ENCODE measurements around the gene IKZF3.
A peak's percentile ranks its signal among the peaks of the same experiment; 100 is the strongest.
"Not testable (repeated sequence)": the region's sequence is repeated elsewhere in the genome, so short reads cannot be mapped to it uniquely, and the experiment has no call there.

IKZF3 gene

DNA sequence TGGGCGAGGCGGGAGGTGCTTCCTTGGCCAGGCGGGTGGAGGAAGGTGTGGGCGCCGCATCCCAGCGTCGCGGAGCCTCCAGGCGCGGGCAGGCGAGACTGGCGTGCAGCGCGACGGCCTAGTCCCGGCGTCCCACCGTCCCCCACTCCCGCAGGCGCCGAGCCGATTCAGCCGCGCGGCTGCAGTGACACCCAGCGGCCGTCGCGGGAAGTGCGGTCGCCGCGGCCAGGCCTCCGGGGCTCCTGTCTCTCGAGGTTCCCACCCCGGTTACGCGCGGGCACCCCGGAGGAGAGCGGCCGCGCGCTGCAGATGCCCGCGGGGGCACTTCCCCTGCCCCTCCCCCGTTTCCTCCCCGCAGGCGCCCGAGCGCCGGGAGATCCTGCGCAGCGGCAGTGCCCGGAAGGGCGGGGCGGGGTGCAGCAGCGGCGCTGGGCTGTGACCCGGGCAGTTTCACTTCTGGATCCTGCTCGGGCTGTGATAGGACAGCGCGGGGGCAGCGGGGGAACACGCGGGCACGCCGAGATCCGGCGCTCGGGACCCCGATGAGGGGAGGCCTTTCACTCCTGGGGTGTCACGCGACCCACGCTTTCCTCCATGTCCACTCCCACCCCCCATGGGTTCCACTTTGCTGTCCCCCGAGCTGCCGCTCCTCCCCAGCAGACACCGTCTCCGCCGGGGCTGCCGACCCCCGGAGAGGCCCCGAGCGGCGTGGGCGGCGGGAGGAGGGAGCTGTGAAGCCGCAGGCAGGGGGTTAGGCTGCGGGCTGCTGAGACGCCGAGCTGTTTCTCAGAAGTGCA lies 109.8 kb downstream of the IKZF3 start:
- peak; percentile 51 to 78 for DNase-seq

DNA sequence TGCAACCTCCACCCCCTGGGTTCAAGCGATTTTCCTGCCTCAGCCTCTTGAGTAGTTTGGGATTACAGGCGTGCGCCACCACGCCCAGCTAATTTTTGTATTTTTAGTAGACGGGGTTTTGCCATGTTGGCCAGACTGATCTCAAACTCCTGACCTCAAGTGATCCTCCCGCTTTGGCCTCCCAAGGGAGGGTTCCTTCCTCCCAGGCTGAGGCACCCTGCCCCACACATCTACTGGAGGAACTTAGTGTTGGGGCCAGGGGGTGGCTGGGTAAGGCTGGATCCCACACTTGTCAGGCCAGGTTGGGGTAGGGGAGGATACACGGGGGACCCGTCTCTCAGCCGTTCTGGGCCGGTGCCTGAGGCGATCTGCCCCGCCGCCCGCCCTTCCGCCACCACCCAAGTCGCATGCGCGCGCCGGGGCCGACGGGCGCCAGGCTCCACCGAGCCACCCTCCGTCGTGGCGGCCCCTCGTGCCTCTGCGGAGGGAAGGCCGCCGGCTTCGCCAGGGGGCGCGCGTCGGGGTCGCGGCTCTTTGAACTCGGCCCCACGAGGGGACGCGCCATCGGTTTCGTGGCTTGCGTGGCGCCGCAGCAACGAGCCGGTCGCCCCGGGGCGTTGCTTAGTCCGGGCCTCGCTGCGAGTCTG lies 110.5 kb downstream of the IKZF3 start:
- DNase-seq: peak in 1 of 2 experiments; percentile 36

DNA sequence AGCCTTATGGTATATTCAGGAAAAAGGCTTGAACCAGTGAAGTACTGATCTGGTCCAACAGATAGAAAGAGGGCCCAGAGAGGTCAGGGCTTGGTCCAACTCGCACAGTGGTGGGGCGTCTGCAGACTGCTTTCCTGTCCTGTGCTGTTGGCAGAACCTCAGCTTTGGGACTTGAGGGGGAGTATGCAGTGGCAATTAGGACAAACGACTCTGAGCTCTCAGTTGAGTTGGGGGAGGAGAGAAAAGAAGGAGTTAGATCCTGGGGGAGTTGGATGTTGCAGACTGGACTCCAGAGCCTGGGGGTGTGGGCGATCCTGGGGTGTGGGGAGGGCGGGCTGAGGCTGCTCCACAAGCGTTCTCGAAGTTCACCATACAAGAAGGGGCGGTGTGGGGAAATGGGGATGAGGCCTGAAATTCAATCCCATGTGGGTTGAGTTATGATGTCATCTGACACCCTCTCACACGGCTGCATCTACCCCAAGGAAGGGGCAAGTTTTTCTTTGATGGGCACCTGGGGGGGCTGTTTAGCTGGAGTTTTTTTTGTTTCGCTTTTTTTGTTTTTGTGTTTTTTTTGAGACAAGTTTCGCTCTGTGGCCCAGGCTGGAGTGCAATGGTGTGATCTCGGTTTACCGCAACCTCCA lies 111.8 kb downstream of the IKZF3 start:
- no peak for DNase-seq

DNA sequence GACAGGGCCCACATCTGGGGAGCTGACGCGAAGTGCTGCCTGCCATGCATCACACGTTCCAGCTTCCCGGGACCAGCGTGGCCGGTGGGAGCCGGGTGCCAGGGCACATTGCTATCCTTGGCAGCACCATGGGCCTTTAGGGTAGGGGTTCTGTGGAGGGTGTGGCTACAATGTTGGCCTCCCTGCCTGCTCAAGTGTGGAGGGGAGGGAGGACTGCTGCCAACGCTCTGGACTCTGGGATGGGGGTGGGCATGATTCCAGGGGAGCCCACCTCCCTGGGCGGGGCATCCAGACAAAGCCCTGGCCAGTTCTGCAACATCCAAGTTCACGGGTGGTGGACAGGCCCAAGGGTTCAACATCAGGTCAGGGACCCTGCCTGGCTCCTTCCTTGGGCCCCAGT lies 112.5 kb downstream of the IKZF3 start:
- DNase-seq: no peak

DNA sequence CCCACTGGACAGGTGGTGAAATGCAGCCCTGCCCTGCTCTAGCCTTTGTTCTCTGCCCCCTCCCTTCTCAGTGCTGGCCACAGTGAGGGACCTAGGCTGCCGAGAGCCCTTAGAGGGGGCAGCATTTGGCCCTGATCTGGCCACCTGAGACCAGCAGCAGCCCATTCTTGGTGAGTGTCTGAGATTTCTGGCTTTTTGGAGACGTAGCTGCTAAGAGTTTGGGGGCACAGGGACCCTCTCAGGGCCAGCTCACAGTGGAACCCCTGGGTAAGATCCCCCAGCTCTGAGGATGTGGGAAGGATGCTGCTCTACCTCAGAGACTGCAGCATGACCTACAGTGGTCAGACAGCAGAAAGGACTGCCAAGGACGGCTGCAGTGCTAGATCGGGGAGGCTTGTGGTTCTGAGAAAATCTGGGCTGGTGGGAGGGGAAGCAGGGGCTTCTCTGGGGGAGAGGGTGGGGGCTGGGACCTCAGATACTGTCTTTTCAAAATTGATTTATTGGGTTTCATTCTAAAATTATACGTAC lies 113.0 kb downstream of the IKZF3 start:
- DNase-seq: no peak

DNA sequence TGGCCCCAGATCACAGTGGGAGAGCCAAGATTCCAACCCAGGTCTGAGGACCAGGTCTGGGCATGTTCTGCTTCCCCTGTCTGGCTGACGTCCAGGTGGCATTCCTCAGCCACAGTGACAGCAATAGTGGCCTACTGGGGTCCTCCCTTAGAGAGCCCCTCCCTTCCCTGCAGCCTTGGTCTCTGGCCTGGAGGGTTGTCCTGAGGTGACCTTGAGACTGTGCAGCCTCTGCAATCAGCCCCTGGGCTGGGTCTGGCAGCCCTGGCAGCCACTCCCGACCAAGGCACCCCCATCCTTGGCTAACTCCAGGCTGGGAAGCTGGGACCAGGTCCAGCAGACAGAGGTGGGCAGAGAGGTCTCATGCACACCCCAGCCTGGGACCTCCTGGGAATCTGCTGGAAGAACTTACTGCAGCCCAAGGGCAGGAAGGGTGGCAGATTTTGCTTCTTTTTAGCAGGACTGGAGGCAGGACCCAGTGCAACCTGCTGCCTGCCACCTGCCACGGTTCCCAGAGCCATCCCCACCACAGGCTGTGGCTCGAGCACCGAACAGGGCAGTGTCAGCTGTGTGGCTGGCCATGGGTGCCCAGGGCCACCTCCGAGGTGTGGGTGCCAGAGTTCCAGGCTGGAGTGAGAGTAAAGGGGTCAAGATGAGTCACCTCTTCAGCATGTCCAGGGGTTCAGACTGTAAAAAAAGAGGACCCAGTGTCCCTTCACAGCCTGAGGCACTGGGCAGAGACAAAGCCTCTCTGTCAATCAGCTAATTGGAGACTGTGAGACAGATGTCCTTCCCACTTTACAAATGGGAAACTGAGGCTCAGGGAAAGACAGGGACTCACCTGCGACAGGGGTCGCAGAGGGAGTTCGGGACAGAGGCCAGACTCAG lies 113.7 kb downstream of the IKZF3 start:
- no peak for DNase-seq

DNA sequence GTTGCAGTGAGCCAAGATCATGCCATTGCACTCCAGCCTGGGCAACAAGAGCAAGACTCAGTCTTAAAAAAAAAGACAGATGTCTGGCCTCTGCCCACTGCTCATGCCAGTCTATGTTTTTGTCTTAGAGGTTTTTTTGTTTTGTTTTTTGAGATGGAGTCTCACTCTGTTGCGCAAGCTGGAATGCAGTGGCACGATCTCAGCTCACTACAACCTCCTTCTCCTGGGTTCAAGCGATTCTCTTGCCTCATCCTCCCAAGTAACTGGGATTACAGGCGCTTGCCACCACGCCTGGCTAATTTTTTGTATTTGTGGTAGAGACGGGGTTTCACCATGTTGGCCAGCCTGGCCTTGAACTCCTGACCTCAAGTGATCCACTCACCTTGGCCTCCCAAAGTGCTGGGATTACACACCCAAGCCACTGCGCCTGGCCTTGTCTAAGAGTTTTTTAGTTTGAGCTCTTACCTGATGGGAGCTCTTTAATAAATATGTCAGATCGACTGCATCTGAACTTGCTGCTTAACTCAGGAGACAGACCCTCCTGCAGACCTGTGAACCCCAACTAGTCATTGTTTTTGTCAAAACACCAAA lies 115.6 kb downstream of the IKZF3 start:
- not testable (repeated sequence) for DNase-seq

DNA sequence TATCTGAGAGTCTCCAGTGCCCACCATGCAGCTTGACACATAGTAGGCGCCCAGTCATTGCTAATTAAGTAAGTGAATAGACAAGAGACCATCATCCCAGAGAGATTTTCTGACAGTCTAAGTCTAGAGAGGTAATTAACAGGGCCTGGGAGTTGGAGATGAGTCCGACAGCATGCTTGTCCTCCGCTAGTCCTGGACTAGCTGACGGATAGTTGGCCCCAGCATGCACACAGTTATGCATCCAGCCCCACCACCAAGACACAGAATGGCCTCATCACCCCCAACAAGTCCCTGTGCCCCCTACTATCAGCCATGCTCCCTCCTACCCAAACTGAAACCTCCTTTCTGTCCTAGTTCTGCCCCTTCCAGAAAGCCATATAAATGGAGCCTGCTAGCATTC lies 116.4 kb downstream of the IKZF3 start:
- DNase-seq: no peak

DNA sequence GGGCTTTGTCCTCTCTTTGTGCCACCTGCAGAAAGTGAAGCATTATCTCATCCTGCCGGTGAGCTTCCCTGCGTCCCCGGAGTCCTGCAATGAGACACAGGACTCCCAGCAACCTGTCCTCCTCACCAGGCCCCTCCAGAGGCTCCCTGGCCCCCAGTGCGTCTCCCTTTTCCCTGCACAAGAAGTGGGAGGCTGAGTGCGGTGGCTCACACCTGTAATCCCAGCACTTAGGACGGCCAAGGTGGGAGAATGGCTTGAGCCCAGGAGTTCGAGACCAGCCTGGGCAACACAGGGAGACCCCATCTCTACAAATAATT lies 118.0 kb downstream of the IKZF3 start:
- no peak for DNase-seq

DNA sequence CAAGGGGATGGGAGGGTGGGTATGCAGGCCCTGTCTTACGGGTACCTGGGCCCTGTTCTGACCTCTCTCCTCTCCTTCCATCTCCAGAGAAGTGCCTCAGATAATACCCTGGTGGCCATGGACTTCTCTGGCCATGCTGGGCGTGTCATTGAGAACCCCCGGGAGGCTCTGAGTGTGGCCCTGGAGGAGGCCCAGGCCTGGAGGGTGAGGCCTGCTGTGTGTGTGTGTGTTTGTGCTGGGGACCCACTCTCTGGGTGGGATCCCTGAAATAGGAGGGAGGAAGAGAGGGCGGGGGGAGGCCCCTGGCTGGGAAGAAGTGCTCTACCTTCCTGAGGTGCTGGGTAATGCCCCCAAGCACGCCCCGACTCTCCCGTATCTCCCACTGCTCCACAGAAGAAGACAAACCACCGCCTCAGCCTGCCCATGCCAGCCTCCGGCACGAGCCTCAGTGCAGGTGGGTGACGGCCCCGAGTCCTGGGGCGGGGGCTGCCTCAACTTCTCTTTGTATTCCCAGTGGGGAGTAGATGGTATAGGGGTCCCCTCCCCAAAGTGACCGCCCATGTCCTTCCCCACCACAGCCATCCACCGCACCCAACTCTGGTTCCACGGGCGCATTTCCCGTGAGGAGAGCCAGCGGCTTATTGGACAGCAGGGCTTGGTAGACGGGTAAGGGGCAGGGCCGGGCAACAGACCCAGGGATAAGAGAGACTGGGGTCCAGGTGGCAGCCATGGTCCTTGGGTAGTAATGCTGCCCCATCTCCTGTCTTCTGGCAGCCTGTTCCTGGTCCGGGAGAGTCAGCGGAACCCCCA lies 118.6 kb downstream of the IKZF3 start:
- DNase-seq: no peak

DNA sequence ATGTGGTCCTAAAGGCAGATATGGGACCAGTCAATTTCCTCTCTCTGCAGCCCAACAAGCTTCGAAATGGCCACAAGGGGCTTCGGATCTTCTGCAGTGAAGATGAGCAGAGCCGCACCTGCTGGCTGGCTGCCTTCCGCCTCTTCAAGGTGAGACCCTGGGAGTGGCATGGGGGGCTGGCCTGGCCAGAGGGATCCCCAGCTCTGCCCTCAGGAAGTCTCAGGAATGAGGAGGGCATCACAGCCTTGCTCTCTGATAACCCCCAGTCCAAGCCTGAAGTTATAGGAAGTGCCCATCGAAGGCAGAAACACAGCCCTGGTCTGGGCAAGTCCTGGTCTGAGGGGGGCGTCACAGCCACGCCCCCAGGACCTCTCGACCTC lies 119.3 kb downstream of the IKZF3 start:
- no peak for DNase-seq

DNA sequence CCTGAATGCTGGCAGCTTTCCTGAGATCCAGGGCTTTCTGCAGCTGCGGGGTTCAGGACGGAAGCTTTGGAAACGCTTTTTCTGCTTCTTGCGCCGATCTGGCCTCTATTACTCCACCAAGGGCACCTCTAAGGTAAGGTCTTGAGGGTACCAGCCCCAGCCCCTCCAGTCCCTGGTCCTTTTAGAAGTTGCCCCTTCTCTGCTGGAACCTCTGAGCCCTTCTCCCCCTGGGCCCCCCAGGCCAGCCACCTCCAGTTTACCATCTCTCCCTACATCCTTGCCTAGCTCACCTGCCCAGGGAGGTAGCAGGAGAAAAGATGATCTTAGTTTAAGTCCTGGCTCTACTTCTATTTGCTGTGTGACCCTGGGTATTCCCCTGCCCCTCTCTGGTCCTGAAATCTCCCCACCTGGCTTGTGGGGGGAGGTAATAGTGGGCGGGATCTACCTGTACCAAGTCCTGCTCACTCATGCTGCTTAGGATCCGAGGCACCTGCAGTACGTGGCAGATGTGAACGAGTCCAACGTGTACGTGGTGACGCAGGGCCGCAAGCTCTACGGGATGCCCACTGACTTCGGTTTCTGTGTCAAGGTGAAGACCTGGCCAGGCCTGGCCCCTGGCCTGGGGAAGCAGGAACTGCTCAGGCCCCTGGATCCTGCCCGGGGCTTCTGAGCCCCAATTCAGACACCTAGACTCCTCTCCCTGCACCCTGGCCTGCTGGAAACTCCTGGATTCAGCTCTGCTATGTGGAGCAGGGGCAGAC lies 119.9 kb downstream of the IKZF3 start:
- DNase-seq: no peak

DNA sequence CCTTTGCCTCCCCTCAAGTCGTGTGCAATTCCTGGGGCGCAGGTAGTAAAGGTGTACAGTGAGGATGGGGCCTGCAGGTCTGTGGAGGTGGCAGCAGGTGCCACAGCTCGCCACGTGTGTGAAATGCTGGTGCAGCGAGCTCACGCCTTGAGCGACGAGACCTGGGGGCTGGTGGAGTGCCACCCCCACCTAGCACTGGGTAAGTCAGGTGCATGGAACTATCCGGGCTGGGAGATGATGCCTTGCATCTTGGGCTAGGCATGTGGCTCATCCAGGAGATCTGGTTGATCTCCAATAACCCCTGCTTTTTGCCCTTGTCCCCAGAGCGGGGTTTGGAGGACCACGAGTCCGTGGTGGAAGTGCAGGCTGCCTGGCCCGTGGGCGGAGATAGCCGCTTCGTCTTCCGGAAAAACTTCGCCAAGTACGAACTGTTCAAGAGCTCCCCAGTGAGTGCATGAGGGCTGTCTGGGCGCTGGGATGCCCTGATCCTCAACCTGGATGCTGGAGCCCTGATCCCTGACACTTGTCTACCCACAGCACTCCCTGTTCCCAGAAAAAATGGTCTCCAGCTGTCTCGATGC lies 121.2 kb downstream of the IKZF3 start:
- DNase-seq: no peak

DNA sequence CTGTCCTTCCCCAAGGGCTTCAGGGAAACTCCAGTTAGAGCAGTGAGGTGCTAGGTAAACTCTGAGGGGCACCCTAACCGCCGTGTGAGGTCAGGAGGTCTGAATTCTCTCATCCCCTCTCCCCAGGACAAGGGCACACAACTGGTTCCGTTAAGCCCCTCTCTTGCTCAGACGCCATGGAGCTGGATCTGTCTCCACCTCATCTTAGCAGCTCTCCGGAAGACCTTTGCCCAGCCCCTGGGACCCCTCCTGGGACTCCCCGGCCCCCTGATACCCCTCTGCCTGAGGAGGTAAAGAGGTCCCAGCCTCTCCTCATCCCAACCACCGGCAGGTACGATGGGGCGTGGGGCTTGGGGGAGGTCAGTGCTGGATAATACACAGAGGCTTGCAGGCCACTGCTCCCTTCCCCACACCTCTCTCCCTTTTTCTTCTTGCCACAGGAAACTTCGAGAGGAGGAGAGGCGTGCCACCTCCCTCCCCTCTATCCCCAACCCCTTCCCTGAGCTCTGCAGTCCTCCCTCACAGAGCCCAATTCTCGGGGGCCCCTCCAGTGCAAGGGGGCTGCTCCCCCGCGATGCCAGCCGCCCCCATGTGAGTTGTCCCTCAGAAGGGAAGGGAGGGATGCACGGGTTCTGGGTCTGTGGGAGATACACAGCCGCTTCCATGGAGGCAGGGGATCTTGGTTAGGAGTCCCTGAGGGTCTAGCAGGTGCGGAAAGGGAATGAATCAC lies 121.8 kb downstream of the IKZF3 start:
- no peak for DNase-seq

DNA sequence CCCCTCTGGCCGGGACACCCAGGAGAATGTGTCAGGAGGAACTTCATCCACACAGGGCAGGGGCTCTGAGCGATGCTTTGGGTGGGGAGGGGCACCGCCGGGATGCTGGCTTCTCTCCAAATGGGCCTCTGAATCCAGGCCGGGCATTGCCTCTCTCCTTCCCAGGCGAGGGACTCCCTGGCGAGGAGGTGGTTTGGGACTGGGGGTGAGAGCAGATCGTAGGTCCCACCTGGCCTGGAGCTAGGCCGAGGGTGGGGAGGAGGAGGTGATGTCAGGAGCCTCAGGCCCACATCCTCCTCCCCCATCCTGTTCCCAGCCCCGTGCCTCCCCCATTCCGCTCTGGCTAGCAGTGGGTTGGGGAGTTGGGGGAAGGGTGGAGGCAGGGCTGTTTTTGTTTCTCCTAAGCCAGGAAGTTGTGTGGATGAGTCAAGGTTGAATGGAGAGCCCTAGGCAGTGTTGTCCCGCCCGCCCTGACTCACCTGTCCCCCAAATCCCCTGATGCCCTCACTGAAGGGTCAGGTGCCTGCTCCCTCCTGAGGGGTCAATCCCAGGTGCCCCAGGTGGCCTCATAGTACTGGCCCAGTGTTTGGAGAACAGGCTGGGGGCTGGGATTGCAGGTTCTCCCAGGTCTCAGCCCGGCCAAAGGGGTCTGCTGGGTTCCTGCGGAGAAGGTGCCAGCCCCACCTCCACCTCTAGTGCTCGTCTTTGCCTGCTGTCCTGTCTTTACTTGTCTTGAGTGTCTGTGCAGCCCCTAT lies 123.6 kb downstream of the IKZF3 start:
- DNase-seq: no peak

DNA sequence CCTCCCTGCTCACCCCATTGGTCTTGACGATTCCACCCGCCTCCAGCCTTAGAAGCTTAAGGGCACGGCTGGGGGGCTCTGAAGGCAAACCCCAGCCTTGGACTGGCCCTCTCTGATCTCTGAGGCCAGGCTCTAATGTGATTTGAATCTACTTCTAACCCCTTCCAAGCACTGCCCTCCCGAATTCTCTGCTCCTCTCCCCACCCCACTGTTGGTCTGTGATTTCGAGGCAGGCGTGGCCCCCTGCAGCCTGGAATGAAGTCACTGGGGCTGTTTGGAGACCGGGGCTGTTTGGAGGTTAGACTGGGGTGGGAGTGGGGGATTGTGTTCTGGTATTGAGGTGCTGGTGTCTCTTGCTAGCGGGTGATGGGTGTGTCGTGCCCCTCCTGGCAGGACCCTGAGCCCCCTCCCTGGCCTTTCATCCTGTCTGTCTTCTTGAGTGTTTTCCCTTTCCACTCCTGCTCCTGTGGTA lies 124.2 kb downstream of the IKZF3 start:
- no peak for DNase-seq

DNA sequence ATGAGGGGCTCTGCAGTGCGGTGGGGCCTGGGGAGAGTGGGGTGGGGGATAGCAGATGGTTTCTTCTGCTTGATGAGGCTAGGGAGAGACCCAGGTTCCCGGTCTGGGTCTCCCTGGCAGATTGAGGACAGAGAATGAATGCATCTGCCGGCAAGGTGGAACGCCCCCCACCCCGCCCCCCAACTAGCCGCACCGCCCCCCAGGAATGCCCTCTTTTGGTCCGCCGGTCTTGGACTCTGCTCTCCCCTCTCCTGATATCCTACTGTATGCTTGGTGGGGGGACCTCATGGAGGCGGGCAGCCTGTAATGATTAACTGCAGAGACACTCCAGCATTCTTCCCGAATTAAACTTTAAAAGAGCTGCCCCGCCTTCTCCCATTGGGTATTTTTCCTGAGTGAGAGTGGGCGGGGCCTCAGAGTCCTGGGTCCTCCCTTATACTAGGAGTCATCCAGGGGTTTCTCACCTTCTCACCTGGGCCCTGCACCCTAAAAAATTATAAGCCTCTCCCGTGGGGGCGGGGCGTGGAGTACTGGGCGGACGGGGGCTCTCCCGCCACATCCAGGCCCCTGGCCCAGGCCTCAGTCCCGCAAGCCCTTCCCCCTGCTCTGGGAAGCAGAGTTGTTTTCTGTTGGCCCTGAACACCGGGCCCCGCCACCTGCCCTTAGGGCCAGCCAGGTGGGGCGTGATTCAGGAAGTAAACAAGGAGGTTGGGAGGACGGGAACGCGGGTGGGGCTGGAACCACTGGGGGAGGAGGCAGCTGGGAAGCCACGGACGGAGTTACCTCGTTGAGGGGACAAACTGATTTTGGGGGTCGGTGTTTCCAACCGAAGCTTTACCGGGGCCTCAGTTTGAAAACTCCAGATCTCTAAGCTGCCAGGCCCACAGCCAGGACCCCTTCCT lies 124.9 kb downstream of the IKZF3 start:
- DNase-seq: peak in 1 of 2 experiments; percentile 20

DNA sequence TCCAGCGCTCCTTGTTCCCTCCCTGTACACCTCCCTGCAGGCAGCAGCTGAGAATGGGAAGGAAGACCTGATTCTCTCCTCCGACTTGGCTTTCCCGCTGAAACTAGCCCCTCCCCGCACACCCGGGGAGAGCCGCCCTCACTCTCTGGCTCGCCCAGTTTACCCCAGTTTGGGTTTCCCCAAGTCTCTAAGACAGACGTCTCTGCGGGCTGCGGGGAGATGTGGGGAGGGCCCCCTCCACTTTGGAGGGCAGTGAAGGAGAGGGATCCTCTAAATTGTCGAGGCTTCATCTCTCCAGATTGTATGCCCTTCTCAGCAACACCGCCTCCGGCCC lies 125.6 kb downstream of the IKZF3 start:
- DNase-seq: no peak

All from SHP77 (cell line).